Heart right ventricle (tissue), 16 donors: ENCODE measurements around the gene VPS9D1. TPM values are rescaled to one million over a fixed set of nuclear protein-coding genes. Genes with fewer than 3 reads are reported as not detected.

Experiments used
- ATAC-seq, 8 donors: fragments of 200-7000 bp; cut with Tn5 transposase; one replicate each; pipeline ENCODE4 v1.9.1; 2020; ENCODE audit warnings: mild to moderate bottlenecking in 8 of 8, moderate library complexity in 8 of 8, moderate number of reproducible peaks in 1 of 8
- DNase-seq, 2 donors: peaks; one replicate each; pipeline ENCODE4 v3.0.0-alpha.2; 2020
- H3K27ac ChIP-seq, 10 donors: fragments of 200-600 bp; sonication (generic) in 2 of 10; one replicate each; pipeline versions ENCODE4 v1.5.0 to v1.8.0; 2020 to 2022; ENCODE audit warnings: mild to moderate bottlenecking in 3 of 10
- H3K27me3 ChIP-seq, 7 donors: fragments of 200-600 bp; one replicate each; pipeline ENCODE4 v1.8.0; 2021 to 2022; ENCODE audit warnings: mild to moderate bottlenecking in 2 of 7
- H3K36me3 ChIP-seq, 9 donors: fragments of 200-600 bp; sonication (generic) in 1 of 9; one replicate each; pipeline versions ENCODE4 v1.5.0 to v1.8.0; 2020 to 2022; ENCODE audit warnings: mild to moderate bottlenecking in 2 of 9
- H3K4me1 ChIP-seq, 9 donors: fragments of 200-600 bp; sonication (generic) in 1 of 9; one replicate each; pipeline versions ENCODE4 v1.5.0 to v1.8.0; 2020 to 2022; ENCODE audit warnings: mild to moderate bottlenecking in 4 of 9
- H3K4me3 ChIP-seq, 10 donors: fragments of 200-600 bp; sonication (generic) in 2 of 10; one replicate each; pipeline versions ENCODE4 v1.5.0 to v1.8.0; 2020 to 2022; ENCODE audit warnings: mild to moderate bottlenecking in 7 of 10, moderate library complexity in 2 of 10
- H3K9me3 ChIP-seq, 11 donors: fragments of 200-600 bp in 10 of 11; sonication (generic) in 2 of 11; one replicate each; pipeline versions ENCODE4 v1.5.0 to v1.8.0; 2013 to 2022; ENCODE audit warnings: mild to moderate bottlenecking in 2 of 11, control low read depth in 1 of 11, moderate library complexity in 1 of 11
- CTCF ChIP-seq, 9 donors: fragments of 200-600 bp; sonication (generic) in 2 of 9; IDR thresholded peaks; one replicate each; pipeline versions ENCODE4 v1.5.0 to v1.8.0; 2021 to 2022; ENCODE audit warnings: antibody characterized with exemption in 9 of 9, mild to moderate bottlenecking in 5 of 9, moderate library complexity in 1 of 9
- WGBS, 2 donors: extraction: QIAGEN DNeasy Blood & Tissue Kit; methylation state at CpG; one replicate each; pipeline ENCODE4 v1.1.7; 2013; ENCODE audit warnings: inconsistent platforms in 1 of 2; 5-methylcytosine and 5-hydroxymethylcytosine counted together
- intact Hi-C, 10 donors: fragments of 100-400 bp; cut with DNase I; formaldehyde crosslinking; loops; one replicate each; pipeline versions ENCODE4 v1.11.1 to v1.14.2; 2022
- polyA plus RNA-seq, 2 donors: library from polyadenylated mRNA; stranded (reverse); fragments of 200-250 nt; gene quantifications; one replicate each; pipeline ENCODE4 v1.2.3, GENCODE V29; 2013
- total RNA-seq, 10 donors: library from RNA; stranded (reverse); fragmentation: NEBNext Ultra II Directional in 3 of 10; extraction: Animal tissue kit (Norgen Biotek cat#: 25700) in 3 of 10; gene quantifications; one replicate each; pipeline versions ENCODE4 v1.2.1 to v1.2.4, GENCODE V29; 2021 to 2023
- donor health status: Arrhythmogenic right ventricular cardiomyopathy.
- donor health status: ischemic (EF 13 %, LVEDD 7.1; RV severe dilation, severe dysfunction).
- donor health status: healthy with polysubstance abuse.
- donor health status: DM: no; HTN: yes; CAD: no.
- donor health status: DM: no; HTN: no; CAD: no.
- donor health status: ischemic (EF 25% LVEDD 6.9; RV normal size, moderate dysfunction).
- donor health status: ischemic (EF 25% LVEDD 5.7; RV mildly dilated, moderate dysfunction).
- donor health status: healthy.
- donor health status: DM: yes; HTN: yes; CAD: no.
- donor health status: Ischemic cardiomyopathy.
- donor health status: ischemic (EF 35%, LVEDD 5.7; RV mildly dilated, moderate dysfunction).
- donor health status: nonischemic (EF 11% LVEDD 7.7; RV severe dilation, severe dysfunction).
- donor health status: DM: yes; HTN: yes; CAD: no.
- donor health status: PGD.
- donor health status: ischemic (EF 29% LVEDD 5.4; RV normal size, mild dysfunction).
- donor health status: nonischemic (EF 23%, LVEDD 6.1; RV moderate dilation, normal function).

Gene VPS9D1
- total and polyA plus RNA-seq, 12 donors, result 7.0 to 41.0 (median 11.8) TPM

GRCh38 chr16:89706518-89707260 lies 14.0 kb downstream of the VPS9D1 start:
- no peak for ATAC-seq
- no peaks in the 10 kb centered on the region for H3K9me3 ChIP-seq
- intact Hi-C loops, result loop anchor here in 7 of 10 donors (2.0 to 10.0 kb wide), 5 partner anchors 78 to 156 kb away; no protein-coding TSS in a partner anchor
- no peak for DNase-seq
- no peak overlapping the region for H3K27ac ChIP-seq
- 73 to 74% methylated on average over 14 of the region's 14 CpGs for WGBS, 2 donors
- H3K27me3 ChIP-seq, result no peaks in the 10 kb centered on the region
- H3K4me3 ChIP-seq, result no peak overlapping the region
- H3K4me1 ChIP-seq, result peaks cover 5 to 19% (median 9%) of the 10 kb centered on the region in 9 donors
- TF ChIP-seq CTCF (IDR thresholded peaks at IDR 0.05), result no peak
- peaks cover 0 to 20% (median 0%) of the 10 kb centered on the region in 9 donors for H3K36me3 ChIP-seq

- Histone ChIP-seq H3K4me3 (no peak overlapping the region), H3K4me1 (peaks cover 16 to 30% (median 22%) of the 10 kb centered on the region in 9 donors), H3K9me3 (no peaks in the 10 kb centered on the region), H3K27ac (no peak overlapping the region), H3K27me3 (no peaks in the 10 kb centered on the region), H3K36me3 (peaks cover 0 to 16% (median 0%) of the 10 kb centered on the region in 9 donors)
- TF ChIP-seq CTCF (IDR thresholded peaks at IDR 0.05), result no peak
- no peak for ATAC-seq
- no peak for DNase-seq
- 66 to 71% methylated on average over 15 of the region's 15 CpGs for WGBS, 2 donors
- intact Hi-C loops, result loop anchor here in 7 of 10 donors (5.0 to 10.0 kb wide), 4 partner anchors 80 to 157 kb away; no protein-coding TSS in a partner anchor
Observed at GRCh38 chr16:89705006-89705405, 15.7 kb downstream of the VPS9D1 start.

GRCh38 chr16:89704281-89704680 lies 16.4 kb downstream of the VPS9D1 start:
- intact Hi-C loops, result loop anchor here in 5 of 10 donors (5.0 to 10.0 kb wide), 6 partner anchors 81 to 168 kb away; partner anchors contain the start of gene TCF25 (in 1 of the 5)
- no peak overlapping the region for H3K27ac ChIP-seq
- H3K9me3 ChIP-seq, result no peaks in the 10 kb centered on the region
- no peak overlapping the region for H3K4me3 ChIP-seq
- no peak for TF ChIP-seq CTCF (IDR thresholded peaks at IDR 0.05)
- peaks cover 0 to 8% (median 0%) of the 10 kb centered on the region in 9 donors for H3K36me3 ChIP-seq
- H3K27me3 ChIP-seq, result no peaks in the 10 kb centered on the region
- peaks cover 16 to 38% (median 29%) of the 10 kb centered on the region in 9 donors for H3K4me1 ChIP-seq
- no peak for DNase-seq
- 73 to 77% methylated on average over 13 of the region's 13 CpGs for WGBS, 2 donors
- no peak for ATAC-seq

GRCh38 chr16:89701425-89702406 lies 19.0 kb downstream of the VPS9D1 start, which contains the start of gene SPATA2L:
Gene SPATA2L, minus strand, starts transcription at chr16:89701705. Its CDS starts 473 bp downstream, at chr16:89701232.
- Histone ChIP-seq H3K4me3 (peak within 1 kb of the TSS; percentile 59 to 78 (median 74)), H3K27me3 (no peaks in the 10 kb centered on the region), H3K27ac (peak within 1 kb of the TSS in 9 of 10 donors; percentile 62 to 85 (median 76)), H3K36me3 (peaks cover 0 to 17% (median 0%) of the 10 kb centered on the region in 9 donors), H3K9me3 (no peaks in the 10 kb centered on the region), H3K4me1 (peaks cover 10 to 39% (median 29%) of the 10 kb centered on the region in 9 donors)
- DNase-seq (peak; percentile 81 to 88), ATAC-seq (peak; percentile 64 to 77 (median 72))
- peak in 4 of 9 donors; percentile 17 to 49 (median 27) for TF ChIP-seq CTCF (IDR thresholded peaks at IDR 0.05)
- intact Hi-C loops, result loop anchor here in 7 of 10 donors (1.0 to 10.0 kb wide), 9 partner anchors 17 to 171 kb away; partner anchors contain the start of genes VPS9D1 (in 2 of the 7), ZNF276 (in 2 of the 7) and TCF25 (in 1 of the 7)
- WGBS, 2 donors, result 2% methylated on average over 88 to 97 of the region's 97 CpGs
